OCI-LY7 (cell line): ENCODE results near the gene POC1A. TPM values are rescaled to one million over a fixed set of nuclear protein-coding genes. Genes with fewer than 3 reads are reported as not detected.

Source experiments
- BruUV-seq: library from RNA; stranded (reverse); fragments of 400-500 nt; replicated peaks from 2 replicates; lab custom pipeline; 2021; lab: Mats Ljungman, UMichigan
- CTCF ChIA-PET: fragments of 300-600 bp; sonication (Branson Sonifier 250); formaldehyde crosslinking; loops from one replicate; lab custom pipeline; 2022; ENCODE audit warnings: antibody characterized with exemption; ENCODE audit not compliant: unreplicated experiment; lab: Charles Lee
- POLR2A ChIA-PET: fragments of 300-600 bp; sonication (Branson Sonifier 250); formaldehyde crosslinking; loops from one replicate; lab custom pipeline; 2022; ENCODE audit warnings: antibody characterized with exemption; lab: Charles Lee
- DNase-seq: peaks from one replicate; pipeline ENCODE4 v3.0.0-alpha.2; 2015; ENCODE audit warnings: low spot score
- H2AFZ ChIP-seq: fragments of 200-600 bp; sonication (generic), shearing (Covaris generic); 2 replicates; pipeline ENCODE4 v1.6.1; 2014; ENCODE audit warnings: mild to moderate bottlenecking, antibody characterized with exemption, low read length, moderate library complexity
- H3K27ac ChIP-seq: fragments of 200-600 bp; sonication (generic); 2 replicates; pipeline ENCODE4 v1.5.1; 2014; ENCODE audit warnings: mixed run types, low read depth, mild to moderate bottlenecking, moderate library complexity, low read length, inconsistent platforms; ENCODE audit not compliant: poor library complexity, severe bottlenecking
- H3K36me3 ChIP-seq: fragments of 200-600 bp; sonication (generic); 2 replicates; pipeline ENCODE4 v1.6.1; 2014; ENCODE audit warnings: mild to moderate bottlenecking, antibody characterized with exemption, low read length, moderate library complexity, mixed read lengths; ENCODE audit not compliant: insufficient read depth
- H3K4me1 ChIP-seq: fragments of 200-600 bp; sonication (generic); 2 replicates; pipeline ENCODE4 v1.5.1; 2014; ENCODE audit warnings: mild to moderate bottlenecking, low read length; ENCODE audit not compliant: insufficient read depth, poor library complexity, severe bottlenecking
- H3K4me2 ChIP-seq: fragments of 200-600 bp; sonication (generic); 2 replicates; pipeline ENCODE4 v1.6.1; 2014; ENCODE audit warnings: mild to moderate bottlenecking, low read length
- H3K4me3 ChIP-seq: fragments of 200-600 bp; sonication (generic); 2 replicates; pipeline ENCODE4 v1.5.1; 2014; ENCODE audit warnings: mild to moderate bottlenecking, low read depth, low read length; ENCODE audit not compliant: poor library complexity, severe bottlenecking
- H3K79me2 ChIP-seq: fragments of 200-600 bp; sonication (generic); 2 replicates; pipeline ENCODE4 v1.6.1; 2016; ENCODE audit warnings: low read depth, mild to moderate bottlenecking, low read length, moderate library complexity, mixed read lengths; ENCODE audit not compliant: insufficient read depth
- H3K9me2 ChIP-seq: fragments of 200-600 bp; sonication (generic); 2 replicates; pipeline ENCODE4 v1.6.1; 2016; ENCODE audit warnings: mild to moderate bottlenecking, low read length, mixed read lengths; ENCODE audit not compliant: insufficient read depth
- H3K9me3 ChIP-seq: fragments of 200-600 bp; sonication (generic); 2 replicates; pipeline ENCODE4 v1.6.1; 2014; ENCODE audit warnings: mild to moderate bottlenecking, mixed run types, low read length, mixed read lengths
- H4K20me1 ChIP-seq: fragments of 200-600 bp; sonication (generic); 2 replicates; pipeline ENCODE4 v1.6.1; 2014; ENCODE audit warnings: mild to moderate bottlenecking, antibody characterized with exemption, low read length, moderate library complexity, mixed read lengths; ENCODE audit not compliant: insufficient read depth
- CTCF ChIP-seq: fragments of 200-600 bp; sonication (generic); conservative IDR thresholded peaks from 2 replicates; pipeline ENCODE4 v1.5.1; 2014; ENCODE audit warnings: mild to moderate bottlenecking, antibody characterized with exemption, low read length, moderate library complexity, mixed read lengths
- EZH2phosphoT487 ChIP-seq: fragments of 200-600 bp; sonication (generic); IDR thresholded peaks from 2 replicates; pipeline ENCODE4 v1.6.1; 2018; ENCODE audit warnings: low read depth, borderline replicate concordance, mild to moderate bottlenecking, mixed run types, antibody characterized with exemption, low read length, moderate library complexity, mixed read lengths
- intact Hi-C: fragments of 100-400 bp; cut with micrococcal nuclease; formaldehyde crosslinking; loops from one replicate; pipeline ENCODE4 v1.10.0; 2022; ENCODE audit not compliant: unreplicated experiment
- total RNA-seq, 2 experiments: library from RNA; depleted of rRNA in 1 of 2; stranded (reverse); fragments of >200 nt in 1 of 2; shearing (Covaris generic) in 1 of 2; gene quantifications; 2 replicates each; pipeline ENCODE4 v1.2.3, GENCODE V29; 2014 to 2022

Gene POC1A
- total RNA-seq, 2 experiments from 2014 or later, result 40.0 to 41.0 TPM

DNA sequence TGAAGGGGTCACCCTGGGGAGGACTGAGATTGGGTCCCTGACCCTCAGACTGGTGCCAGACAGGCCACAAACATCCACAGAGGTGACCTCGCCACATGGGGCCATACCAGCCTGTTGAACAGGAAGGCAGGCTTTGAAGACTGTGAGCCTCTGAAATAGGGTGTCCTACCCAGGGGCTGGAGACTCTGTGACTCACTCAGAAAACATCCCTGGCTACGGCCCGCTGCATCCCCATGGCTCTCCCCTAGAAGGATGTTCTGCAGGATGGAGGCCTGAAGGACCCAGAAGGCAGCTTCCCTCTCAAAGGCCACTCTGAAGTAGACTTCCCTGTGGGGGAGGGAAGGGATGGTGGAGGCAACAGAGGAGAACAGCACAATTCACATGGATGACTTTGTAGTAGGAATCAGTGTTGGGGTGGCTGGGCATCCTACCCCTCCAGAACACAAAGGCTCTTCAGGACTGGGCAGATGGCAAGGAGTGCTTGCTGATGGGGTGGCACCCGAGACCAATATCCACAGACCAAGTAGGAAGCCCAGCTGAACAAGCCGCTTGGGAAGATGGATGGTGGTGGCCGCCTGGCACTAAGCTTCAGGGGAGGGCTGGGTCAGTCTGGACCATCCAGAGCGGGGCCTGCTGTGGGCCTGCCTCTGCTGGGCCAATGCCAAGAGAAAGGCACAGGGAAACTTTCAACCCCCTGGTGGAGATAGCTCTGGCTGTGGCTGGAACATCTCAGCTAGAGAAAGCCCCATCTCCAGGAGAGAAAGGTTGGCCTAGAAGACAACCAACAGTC lies 60.3 kb downstream of the POC1A start:
- no peaks in the 10 kb centered on the region for H3K79me2 ChIP-seq
- peaks cover 59% of the 10 kb centered on the region; the same call in 1 of the 2 replicates for H3K36me3 ChIP-seq
- ChIA-PET CTCF (no interaction called here), POLR2A (interaction anchor here (0.6 kb wide), 1 partner anchor 625 kb away, joined by 4 read pairs; no protein-coding TSS in a partner anchor)
- H3K4me3 ChIP-seq, result no peak overlapping the region
- BruUV-seq, result no TSS peak
- intact Hi-C loops, result no loop called here
- no peak overlapping the region for H3K4me2 ChIP-seq
- no peak for TF ChIP-seq CTCF
- TF ChIP-seq EZH2phosphoT487, result no peak
- H4K20me1 ChIP-seq, result no peaks in the 10 kb centered on the region
- no peaks in the 10 kb centered on the region for H3K9me3 ChIP-seq
- H3K4me1 ChIP-seq, result no peaks in the 10 kb centered on the region
- no peak overlapping the region for H3K27ac ChIP-seq
- H3K9me2 ChIP-seq, result no peaks in the 10 kb centered on the region
- no peak overlapping the region for H2AFZ ChIP-seq
- DNase-seq, result no peak

- peaks cover 54% of the 10 kb centered on the region; the same call in 1 of the 2 replicates for H3K36me3 ChIP-seq
- TF ChIP-seq CTCF, result no peak
- no peak for TF ChIP-seq EZH2phosphoT487
- no peak overlapping the region for H2AFZ ChIP-seq
- no peaks in the 10 kb centered on the region for H3K9me3 ChIP-seq
- DNase-seq, result no peak
- no peaks in the 10 kb centered on the region for H3K4me1 ChIP-seq
- H3K4me2 ChIP-seq, result no peak overlapping the region
- H3K4me3 ChIP-seq, result no peak overlapping the region
- intact Hi-C loops, result no loop called here
- ChIA-PET POLR2A (no interaction called here), CTCF (no interaction called here)
- H3K27ac ChIP-seq, result no peak overlapping the region
- H3K79me2 ChIP-seq, result no peaks in the 10 kb centered on the region
- no peaks in the 10 kb centered on the region for H4K20me1 ChIP-seq
- H3K9me2 ChIP-seq, result no peaks in the 10 kb centered on the region
- no TSS peak for BruUV-seq
Measured at GRCh38 chr3:52092891-52093290, 61.3 kb downstream of the POC1A start.

DNA sequence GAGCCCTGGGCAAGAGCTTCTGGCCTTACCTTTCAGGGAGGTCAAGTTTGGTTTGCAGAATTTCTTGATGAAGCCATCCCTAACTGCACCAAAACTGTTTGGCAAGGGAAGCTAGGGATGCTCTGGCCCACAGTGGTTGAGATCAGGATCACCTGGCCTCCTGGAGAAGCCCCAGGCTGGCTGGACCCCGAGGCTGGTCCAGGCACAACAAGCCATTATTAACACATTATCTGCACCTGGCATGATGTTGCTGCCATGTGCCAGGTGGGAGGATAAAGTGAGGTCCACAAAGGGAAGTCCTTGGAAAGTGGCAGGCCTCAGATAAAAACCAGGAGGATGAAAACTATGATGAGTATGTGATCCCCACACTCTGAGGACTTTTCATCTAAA lies 62.0 kb downstream of the POC1A start:
- Histone ChIP-seq H3K9me3 (no peaks in the 10 kb centered on the region), H3K79me2 (no peaks in the 10 kb centered on the region), H3K4me2 (no peak overlapping the region), H3K36me3 (peaks cover 50% of the 10 kb centered on the region; the same call in 1 of the 2 replicates), H4K20me1 (no peaks in the 10 kb centered on the region), H3K9me2 (no peaks in the 10 kb centered on the region), H2AFZ (no peak overlapping the region), H3K4me1 (peaks cover 1% of the 10 kb centered on the region), H3K4me3 (no peak overlapping the region), H3K27ac (no peak overlapping the region)
- BruUV-seq, result no TSS peak
- POLR2A ChIA-PET, result no interaction called here
- no peak for TF ChIP-seq EZH2phosphoT487
- no peak for TF ChIP-seq CTCF
- DNase-seq, result no peak
- intact Hi-C loops, result no loop called here
- CTCF ChIA-PET, result no interaction called here
